Epithelial cell of proximal tubule (primary cell): ENCODE results near the gene ZSCAN29. TPM values are rescaled to one million over a fixed set of nuclear protein-coding genes. Genes with fewer than 3 reads are reported as not detected.

ENCODE experiments used
- DNase-seq: peaks from one replicate; pipeline ENCODE4 v3.0.0-alpha.2; 2011; ENCODE audit warnings: low read depth
- H3K4me3 ChIP-seq: 2 replicates; pipeline ENCODE4 v1.5.1; 2011; ENCODE audit warnings: low read depth, mild to moderate bottlenecking, low read length
- CTCF ChIP-seq: conservative IDR thresholded peaks from 2 replicates; pipeline ENCODE4 v1.5.1; 2012; ENCODE audit warnings: low read depth, mild to moderate bottlenecking, low read length
- total RNA-seq: library from RNA; depleted of rRNA; stranded (reverse); fragments of >200 nt; gene quantifications from 2 replicates; pipeline ENCODE4 v1.2.3, GENCODE V29; 2015

The ZSCAN29 gene
- total RNA-seq, 1 donor from 2014 or later: 29.1 TPM

- DNase-seq: no peak
- no peak for TF ChIP-seq CTCF
Measured at GRCh38 chr15:43382310-43382709, 11.5 kb upstream of the ZSCAN29 start.

GRCh38 chr15:43378601-43379000, 7.8 kb upstream of the ZSCAN29 start:
- no peak for DNase-seq
- no peak for TF ChIP-seq CTCF
- no peak overlapping the region for H3K4me3 ChIP-seq

More at GRCh38 chr15:43382310-43382709, 11.5 kb upstream of the ZSCAN29 start:
- H3K4me3 ChIP-seq: no peak overlapping the region

GRCh38 chr15:43376017-43376705, 5.3 kb upstream of the ZSCAN29 start:
- TF ChIP-seq CTCF: peak; percentile 85
- DNase-seq: no peak
- H3K4me3 ChIP-seq: no peak overlapping the region

- TF ChIP-seq CTCF: no peak
- H3K4me3 ChIP-seq: peak overlapping the region; percentile 81
- no peak for DNase-seq
Measured at GRCh38 chr15:43370310-43370974, 401 bp downstream of the ZSCAN29 start.

GRCh38 chr15:43361313-43361903, 9.4 kb downstream of the ZSCAN29 start:
- DNase-seq: no peak
- no peak for TF ChIP-seq CTCF
- no peak overlapping the region for H3K4me3 ChIP-seq

GRCh38 chr15:43360821-43361220, 10.0 kb downstream of the ZSCAN29 start:
- H3K4me3 ChIP-seq: no peak overlapping the region
- no peak for DNase-seq
- TF ChIP-seq CTCF: no peak
